ENCODE results near the gene STXBP3.

Gene STXBP3

DNA sequence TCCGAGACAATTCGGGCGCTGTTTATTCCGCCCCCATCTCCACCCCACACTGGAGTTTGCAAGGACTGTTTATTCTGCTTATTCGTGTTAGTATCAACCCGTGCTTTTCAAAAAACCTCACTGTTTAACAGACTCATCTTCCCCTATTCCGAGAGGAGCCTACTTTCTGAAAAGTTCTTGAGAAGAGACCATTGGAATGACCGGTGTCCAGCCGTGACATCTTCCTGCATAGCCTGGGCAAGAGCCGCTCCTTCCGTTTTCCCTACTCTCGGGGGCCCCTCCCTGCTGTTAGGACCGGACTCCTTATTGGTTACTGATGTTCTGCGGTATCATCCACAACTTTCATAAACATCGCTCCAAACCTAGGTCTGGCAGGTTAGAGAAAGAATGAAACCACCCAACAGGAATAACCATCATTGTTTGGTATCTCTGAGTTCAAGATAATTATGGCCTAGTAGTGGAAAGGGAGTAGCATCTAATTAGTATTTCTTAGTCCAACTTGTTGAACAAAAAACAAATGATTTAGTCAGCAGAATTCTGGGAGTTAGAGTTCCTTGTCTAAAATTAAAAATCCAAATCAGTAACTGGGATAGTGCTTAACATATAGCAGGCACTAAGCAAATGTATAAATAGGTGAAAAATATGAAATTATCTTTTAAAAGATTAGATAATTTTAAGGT lies 837 bp downstream of the STXBP3 start:
- no peaks in the 10 kb centered on the region for H3K9me3 Mint-ChIP-seq
- H3K27ac Mint-ChIP-seq, result peak overlapping the region; percentile 94 to 100 (median 99)
- TF ChIP-seq, protein P1, sequence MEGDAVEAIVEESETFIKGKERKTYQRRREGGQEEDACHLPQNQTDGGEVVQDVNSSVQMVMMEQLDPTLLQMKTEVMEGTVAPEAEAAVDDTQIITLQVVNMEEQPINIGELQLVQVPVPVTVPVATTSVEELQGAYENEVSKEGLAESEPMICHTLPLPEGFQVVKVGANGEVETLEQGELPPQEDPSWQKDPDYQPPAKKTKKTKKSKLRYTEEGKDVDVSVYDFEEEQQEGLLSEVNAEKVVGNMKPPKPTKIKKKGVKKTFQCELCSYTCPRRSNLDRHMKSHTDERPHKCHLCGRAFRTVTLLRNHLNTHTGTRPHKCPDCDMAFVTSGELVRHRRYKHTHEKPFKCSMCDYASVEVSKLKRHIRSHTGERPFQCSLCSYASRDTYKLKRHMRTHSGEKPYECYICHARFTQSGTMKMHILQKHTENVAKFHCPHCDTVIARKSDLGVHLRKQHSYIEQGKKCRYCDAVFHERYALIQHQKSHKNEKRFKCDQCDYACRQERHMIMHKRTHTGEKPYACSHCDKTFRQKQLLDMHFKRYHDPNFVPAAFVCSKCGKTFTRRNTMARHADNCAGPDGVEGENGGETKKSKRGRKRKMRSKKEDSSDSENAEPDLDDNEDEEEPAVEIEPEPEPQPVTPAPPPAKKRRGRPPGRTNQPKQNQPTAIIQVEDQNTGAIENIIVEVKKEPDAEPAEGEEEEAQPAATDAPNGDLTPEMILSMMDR (IDR thresholded peaks at IDR 0.05; ENCODE audit: unreplicated experiment in 3 of 3), result no peak
- no peaks in the 10 kb centered on the region for H3K27me3 Mint-ChIP-seq (ENCODE audit: low read depth)
- peaks cover 11% of the 10 kb centered on the region for H3K4me1 Mint-ChIP-seq
- H3K36me3 Mint-ChIP-seq (ENCODE audit: low read depth), result peaks cover 3% of the 10 kb centered on the region
- H3K4me3 Mint-ChIP-seq, result peak overlapping the region; percentile 96 to 97 (median 97)

- TF ChIP-seq, protein P1 (IDR thresholded peaks at IDR 0.05; ENCODE audit: unreplicated experiment in 3 of 3), result no peak
- peak overlapping the region; percentile 67 to 77 (median 74) for H3K4me3 Mint-ChIP-seq
- H3K27me3 Mint-ChIP-seq (ENCODE audit: low read depth), result no peaks in the 10 kb centered on the region
- H3K27ac Mint-ChIP-seq, result peak overlapping the region in 1 of 3 experiments; percentile 99
- no peaks in the 10 kb centered on the region for H3K9me3 Mint-ChIP-seq
- H3K4me1 Mint-ChIP-seq, result peaks cover 11% of the 10 kb centered on the region
- H3K36me3 Mint-ChIP-seq (ENCODE audit: low read depth), result peaks cover 8% of the 10 kb centered on the region
Measured at GRCh38 chr1:108747898-108748297, 1.4 kb downstream of the STXBP3 start.

- H3K36me3 Mint-ChIP-seq (ENCODE audit: low read depth), result peaks cover 12% of the 10 kb centered on the region
- peaks cover 11% of the 10 kb centered on the region for H3K4me1 Mint-ChIP-seq
- H3K27ac Mint-ChIP-seq, result peak overlapping the region in 2 of 3 experiments; percentile 5 to 34
- TF ChIP-seq, protein P1 (IDR thresholded peaks at IDR 0.05; ENCODE audit: unreplicated experiment in 3 of 3), result no peak
- peak overlapping the region in 2 of 3 experiments; percentile 33 to 41 for H3K4me3 Mint-ChIP-seq
- H3K9me3 Mint-ChIP-seq, result no peaks in the 10 kb centered on the region
- no peaks in the 10 kb centered on the region for H3K27me3 Mint-ChIP-seq (ENCODE audit: low read depth)
Measured at GRCh38 chr1:108749081-108749480, 2.6 kb downstream of the STXBP3 start.

DNA sequence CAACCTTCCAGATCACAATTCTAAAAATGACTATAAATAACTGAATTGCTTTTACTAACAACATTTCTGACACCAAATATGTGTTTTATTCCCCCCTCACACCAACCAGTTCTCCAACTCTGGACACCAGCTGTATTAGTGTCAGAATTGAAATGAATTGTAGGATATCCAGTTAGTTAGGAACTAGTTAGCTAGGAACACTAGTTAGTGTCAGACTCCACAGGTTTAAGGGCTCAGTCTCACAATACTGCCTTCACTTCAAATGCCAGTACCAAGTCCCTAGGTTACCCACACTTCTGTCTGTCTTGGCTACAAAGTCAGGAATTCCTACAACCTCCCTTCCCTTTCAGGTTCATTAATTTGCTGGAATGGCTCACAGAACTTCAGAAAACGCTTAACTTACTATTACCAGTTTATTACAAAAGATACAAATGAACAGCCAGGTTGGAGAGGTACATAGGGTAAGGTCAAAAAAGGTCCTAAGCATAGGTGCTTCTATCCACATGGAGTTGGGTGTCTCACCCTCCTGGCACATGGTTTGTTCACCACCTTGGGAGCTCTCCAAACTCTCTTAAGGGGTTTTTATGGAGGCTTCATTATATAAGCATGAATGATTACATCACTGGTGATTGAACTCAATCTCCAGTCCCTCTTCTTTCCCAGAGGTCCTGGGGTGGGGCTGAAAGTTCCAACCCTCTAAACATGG lies 4.2 kb downstream of the STXBP3 start:
- peaks cover 19% of the 10 kb centered on the region for H3K36me3 Mint-ChIP-seq (ENCODE audit: low read depth)
- H3K4me1 Mint-ChIP-seq, result peaks cover 11% of the 10 kb centered on the region
- H3K27ac Mint-ChIP-seq, result peak overlapping the region; percentile 78 to 94 (median 91)
- no peaks in the 10 kb centered on the region for H3K9me3 Mint-ChIP-seq
- H3K4me3 Mint-ChIP-seq, result peak overlapping the region in 2 of 3 experiments; percentile 40 to 53
- H3K27me3 Mint-ChIP-seq (ENCODE audit: low read depth), result no peaks in the 10 kb centered on the region
- TF ChIP-seq, protein P1 (IDR thresholded peaks at IDR 0.05; ENCODE audit: unreplicated experiment in 3 of 3), result no peak

DNA sequence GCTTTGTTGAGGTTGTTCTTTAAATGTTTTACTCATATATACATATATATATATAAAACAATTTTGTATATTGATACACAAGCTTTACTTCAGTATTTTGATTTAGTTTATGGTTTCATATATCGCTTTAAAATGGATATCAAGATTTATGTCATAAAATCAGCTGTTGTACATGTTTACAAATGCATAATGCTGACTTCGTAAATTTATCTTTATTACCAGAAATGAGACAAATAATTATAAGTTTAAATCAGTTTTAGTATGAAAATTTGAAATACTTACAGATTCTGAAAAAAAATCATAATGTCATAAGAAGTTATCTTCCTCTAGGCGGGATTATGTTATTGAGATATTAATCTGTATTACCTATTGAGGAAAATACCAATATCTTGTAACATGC lies 6.9 kb downstream of the STXBP3 start:
- Mint-ChIP-seq H3K4me1 (peaks cover 11% of the 10 kb centered on the region), H3K36me3 (ENCODE audit: low read depth) (peaks cover 29% of the 10 kb centered on the region), H3K27ac (no peak overlapping the region), H3K27me3 (ENCODE audit: low read depth) (no peaks in the 10 kb centered on the region), H3K9me3 (no peaks in the 10 kb centered on the region), H3K4me3 (no peak overlapping the region)
- TF ChIP-seq, protein P1 (IDR thresholded peaks at IDR 0.05; ENCODE audit: unreplicated experiment in 3 of 3), result no peak

All from nephron (organoid).